Activated T-cell treated with anti-CD3 and anti-CD28 coated beads for 4 hours (primary cell): ENCODE data around the gene TP53RK.

Experiments
- DNase-seq: peaks from one replicate; pipeline ENCODE4 v3.0.0-alpha.2; 2020

TP53RK gene

GRCh38 chr20:46637427-46638133, 51.7 kb downstream of the TP53RK start:
- DNase-seq: no peak

GRCh38 chr20:46637020-46637419, 52.2 kb downstream of the TP53RK start:
- no peak for DNase-seq

- DNase-seq: no peak
These were observed 52.7 kb downstream of the TP53RK start for GRCh38 chr20:46636514-46636913.

GRCh38 chr20:46635514-46636136, 53.6 kb downstream of the TP53RK start:
- no peak for DNase-seq

- no peak for DNase-seq
These were observed 54.7 kb downstream of the TP53RK start for GRCh38 chr20:46634528-46634927.
